HG02970 (cell line): Measurements from ENCODE around the gene SNX9.
"Not testable (repeated sequence)": the region's sequence is repeated elsewhere in the genome, so short reads cannot be mapped to it uniquely, and the experiment has no call there.

Source experiments
- ATAC-seq: cut with Tn5 transposase; IDR thresholded peaks from one replicate; pipeline ENCODE4 v1.9.1; 2021; ENCODE audit warnings: mild to moderate bottlenecking, moderate library complexity, moderate number of reproducible peaks; ENCODE audit not compliant: unreplicated experiment, low FRiP score

The SNX9 gene

GRCh38 chr6:157967020-157967419, 144.0 kb downstream of the SNX9 start:
- ATAC-seq, result no peak

GRCh38 chr6:157967486-157967885, 144.4 kb downstream of the SNX9 start:
- no peak for ATAC-seq

DNA sequence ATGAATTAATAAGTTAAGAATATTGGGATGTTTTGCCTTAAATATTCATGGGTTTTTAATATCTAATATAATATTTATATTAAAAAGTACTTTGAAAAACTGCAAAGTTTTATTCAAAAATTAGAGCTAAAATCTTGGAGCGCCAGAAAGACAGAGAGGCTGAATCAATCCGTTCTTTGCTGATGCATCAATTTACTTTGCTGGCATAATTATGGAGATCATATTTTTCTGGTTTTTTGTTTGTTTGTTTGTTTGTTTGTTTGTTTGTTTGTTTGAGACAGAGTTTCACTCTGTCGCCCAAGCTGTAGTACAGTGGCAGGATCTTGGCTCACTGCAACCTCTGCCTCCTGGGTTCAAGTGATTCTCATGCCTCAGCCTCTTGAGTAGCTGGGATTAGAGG, 149.1 kb downstream of the SNX9 start:
- not testable (repeated sequence) for ATAC-seq

DNA sequence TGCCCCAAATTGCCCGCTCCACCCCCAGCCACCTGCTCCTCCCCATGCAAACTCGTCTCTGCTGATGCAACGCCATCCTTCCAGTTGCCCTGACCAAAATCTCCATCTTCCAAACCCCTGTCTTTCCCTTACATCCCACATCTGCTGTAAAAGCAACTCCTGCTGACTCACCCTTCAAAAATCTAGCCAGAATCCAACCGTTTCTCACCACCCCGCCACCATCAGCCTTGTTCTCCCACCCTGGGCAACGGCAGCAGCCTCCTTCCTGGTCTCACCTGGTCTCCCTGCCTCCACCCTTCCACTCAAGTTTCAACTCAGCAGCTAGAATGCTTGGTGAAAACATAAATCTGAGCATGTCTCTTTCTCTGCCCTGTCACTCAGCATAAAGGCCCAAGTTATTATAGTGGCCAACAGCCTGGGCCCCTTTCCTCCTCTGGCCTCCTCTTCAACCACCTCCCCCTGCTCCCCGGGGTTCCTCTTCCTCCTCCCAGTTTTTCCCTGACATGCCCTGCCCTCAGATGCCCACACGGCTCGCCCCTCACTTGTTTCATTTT, 151.4 kb downstream of the SNX9 start:
- no peak for ATAC-seq

DNA sequence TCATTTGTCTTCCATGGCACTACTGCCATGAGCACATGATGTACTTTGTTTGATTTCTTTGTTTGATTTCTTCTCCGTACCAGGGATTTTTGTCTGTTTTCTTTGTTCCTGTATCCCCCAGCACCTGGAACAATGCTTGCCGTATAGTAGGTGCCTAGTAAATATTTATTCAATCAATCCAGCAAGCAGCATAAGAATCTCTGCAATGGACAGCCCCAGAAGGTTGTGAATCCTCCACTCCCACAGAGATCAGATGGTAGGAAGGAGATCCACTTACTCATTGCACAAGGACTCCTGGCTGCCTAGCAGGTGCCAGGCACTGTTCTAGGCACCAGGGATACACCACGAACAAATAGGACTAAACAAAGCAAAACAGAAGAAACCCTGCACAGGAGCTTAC, 151.9 kb downstream of the SNX9 start:
- no peak for ATAC-seq

GRCh38 chr6:157975456-157975855, 152.4 kb downstream of the SNX9 start:
- no peak for ATAC-seq

- ATAC-seq, result no peak
Observed at GRCh38 chr6:157976345-157977175, 153.5 kb downstream of the SNX9 start.

DNA sequence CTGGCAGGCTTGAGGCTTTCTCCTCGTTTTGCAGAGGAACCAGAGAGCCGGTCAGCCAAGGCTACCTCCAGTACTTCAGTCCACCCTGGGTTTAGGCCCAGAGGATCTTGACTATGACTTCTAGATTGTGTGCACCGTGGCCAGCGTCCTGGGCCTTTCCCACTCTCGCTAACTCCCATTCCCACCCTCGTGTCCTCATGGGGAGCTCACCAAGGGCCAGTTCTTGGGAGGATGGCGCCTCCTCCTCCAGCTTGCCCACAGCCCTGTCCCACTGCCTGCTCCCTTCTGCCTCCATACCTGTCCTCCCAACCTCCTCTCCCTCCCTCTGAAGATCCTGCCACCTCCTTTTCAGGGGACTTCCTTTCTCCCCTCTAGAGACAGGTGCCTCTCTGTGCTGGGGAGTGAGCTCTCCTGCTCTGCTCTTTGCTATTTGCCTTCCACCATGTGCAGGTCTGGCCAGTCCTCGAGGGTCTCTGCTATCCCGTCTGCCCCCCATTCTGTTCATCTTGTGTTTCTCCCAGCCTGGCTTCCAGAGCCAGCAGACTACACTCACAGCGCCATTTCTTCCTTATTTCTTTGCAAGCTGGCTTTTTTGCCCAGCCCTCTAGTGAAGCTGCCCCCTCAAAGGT, 154.2 kb downstream of the SNX9 start:
- ATAC-seq, result no peak

DNA sequence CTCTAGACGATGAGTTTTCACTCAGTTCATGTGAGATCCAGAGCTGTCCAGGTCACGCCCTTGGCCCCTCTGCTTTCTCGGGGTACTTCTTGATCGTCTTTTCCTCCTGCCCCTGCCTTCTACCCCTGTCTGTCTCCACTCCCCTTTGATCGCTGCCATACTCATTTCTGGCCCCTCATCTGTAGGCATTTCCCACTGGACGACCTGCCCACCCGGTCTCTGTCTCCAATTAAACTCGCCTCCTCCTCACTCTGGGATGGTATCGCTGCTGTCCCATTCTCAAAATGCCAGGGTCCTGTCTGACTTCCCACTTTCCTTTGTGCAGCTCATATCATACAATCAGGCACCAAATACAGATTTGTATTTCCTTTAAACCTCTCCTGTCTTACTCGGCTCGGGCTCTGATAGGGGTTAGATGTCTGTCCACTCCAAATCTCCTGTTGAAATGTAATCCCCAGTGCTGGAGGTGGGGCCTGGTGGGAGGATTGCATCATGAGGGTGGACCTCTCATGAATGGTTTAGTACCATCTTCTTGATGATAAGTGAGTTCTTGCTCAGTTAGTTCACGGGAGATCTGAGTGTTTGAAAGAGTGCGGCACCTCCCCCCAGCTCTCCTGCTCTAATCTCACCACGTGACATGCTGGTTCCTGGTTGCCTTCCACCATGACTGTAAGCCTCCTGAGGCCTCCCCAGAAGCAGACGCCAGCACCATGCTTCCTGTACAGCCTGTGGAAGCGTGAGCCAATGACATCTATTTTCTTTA, 155.2 kb downstream of the SNX9 start:
- no peak for ATAC-seq

DNA sequence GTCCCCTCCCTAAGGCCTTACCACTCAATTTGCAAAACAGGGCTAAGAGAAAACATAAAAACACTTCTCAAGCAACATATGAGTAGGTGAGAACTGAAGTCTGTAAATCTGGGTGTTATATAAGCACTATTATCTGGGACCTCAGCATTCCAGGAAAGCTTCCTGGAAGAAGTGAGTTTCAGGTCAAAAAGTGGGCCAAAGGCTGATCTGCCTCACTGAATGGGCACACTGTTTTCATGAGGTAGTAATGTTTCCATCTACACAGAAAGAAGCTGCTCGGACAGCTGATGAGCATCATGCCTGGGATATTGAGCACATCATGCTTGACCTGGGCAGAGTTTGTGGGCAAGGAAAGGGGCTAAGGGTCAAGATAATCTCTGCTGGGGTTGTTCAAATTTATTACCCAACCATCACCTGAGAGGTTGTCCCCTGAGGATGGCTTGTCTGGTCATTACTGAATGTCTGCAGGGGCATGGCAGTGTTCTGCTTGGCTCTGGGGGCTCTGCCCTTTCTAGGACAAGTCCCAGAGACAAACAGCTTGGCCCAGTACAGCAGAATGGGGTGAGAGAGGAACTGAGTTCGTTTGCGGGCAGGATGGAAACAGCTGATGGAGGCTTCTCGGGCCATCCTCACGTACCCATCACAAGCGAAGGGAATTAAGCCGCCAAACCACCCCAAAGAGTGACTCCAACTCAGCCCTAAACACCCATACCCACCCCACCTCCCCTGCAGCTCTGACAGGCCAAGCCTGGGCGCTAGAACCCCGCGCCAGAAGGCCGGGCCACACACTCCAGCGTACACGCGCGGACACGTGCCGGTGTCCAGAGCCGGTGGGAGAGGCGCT, 157.5 kb downstream of the SNX9 start:
- peak; percentile 12 for ATAC-seq

DNA sequence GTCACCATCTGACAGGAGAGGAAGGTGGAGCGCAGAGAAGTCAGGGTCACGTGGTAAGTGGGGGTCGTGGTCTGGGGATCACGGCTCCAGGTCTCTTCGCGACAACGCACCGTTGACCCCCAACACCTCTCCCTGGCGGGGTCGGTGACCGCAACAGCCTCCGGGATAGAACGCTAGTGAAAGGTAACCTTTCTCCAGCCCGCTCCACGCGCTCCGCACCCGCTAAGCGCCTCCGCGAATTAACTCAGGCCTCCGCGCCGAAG, 158.0 kb downstream of the SNX9 start:
- ATAC-seq, result no peak

GRCh38 chr6:157981395-157982101, 158.5 kb downstream of the SNX9 start, which contains the start of gene SYNJ2:
Gene SYNJ2, plus strand, starts transcription at chr6:157981863. Its CDS starts 99 bp downstream, at chr6:157981962.
- ATAC-seq, result peak; percentile 65

DNA sequence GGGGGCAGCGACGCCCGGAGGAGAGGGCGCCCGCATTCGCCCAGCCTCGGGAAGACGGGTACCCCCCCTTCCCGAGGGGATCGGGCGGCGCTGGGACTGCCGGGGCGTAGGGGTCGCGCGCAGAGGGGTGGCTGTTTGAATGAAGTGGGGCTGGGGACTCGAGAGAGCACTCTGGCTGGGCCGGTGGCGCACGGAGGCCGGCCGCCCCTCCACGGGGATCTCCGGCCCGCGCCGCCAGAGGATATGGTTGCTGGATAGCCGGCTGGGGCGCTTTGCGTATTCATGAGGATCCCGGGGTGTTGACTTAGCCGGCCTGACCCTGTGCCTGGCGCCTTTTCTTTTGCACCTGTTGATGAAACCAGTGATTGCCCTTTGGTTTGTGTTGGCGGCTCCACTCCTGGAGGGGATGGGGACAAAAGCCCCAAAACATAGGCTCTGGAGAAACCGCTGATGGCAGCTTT, 159.1 kb downstream of the SNX9 start:
- peak; percentile 28 for ATAC-seq

DNA sequence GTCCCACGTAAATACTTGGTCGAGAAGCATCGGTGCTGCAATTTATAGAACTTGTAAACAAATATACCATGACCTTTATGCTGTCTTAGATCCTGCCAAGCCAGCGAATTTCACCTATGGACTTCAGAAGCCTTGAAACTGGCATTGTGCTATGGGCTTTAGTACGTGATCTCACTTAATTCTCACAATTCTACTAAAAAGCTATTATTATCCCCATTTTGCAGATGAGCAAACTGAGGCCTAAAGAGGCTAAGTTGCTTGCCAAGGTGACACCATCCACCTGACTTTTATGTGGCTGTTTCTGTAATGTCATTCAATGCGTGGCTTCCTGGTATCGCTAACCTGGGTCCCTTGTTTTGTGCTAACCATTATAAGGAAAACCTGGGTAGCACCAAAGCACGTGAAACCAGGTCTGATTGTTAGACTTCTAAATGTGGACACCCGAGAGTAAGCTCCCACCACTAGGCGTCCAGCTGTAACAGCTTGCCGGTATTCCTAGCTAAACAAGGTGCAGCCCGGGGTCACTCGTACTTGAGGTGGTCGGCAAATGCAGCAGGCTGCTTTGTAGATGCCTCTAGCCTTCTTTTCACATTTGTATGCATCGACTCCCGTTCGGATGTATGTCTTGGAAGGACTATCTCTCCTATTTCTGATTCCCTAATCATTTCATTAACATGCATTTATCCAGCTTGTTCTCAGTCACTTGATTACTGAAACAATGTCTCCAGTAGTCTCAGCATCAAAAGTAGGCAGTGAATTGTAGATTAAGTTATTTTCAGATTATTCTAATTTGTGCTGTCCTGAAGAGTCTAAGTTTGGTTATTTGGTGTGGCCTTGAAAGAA, 159.7 kb downstream of the SNX9 start:
- no peak for ATAC-seq

DNA sequence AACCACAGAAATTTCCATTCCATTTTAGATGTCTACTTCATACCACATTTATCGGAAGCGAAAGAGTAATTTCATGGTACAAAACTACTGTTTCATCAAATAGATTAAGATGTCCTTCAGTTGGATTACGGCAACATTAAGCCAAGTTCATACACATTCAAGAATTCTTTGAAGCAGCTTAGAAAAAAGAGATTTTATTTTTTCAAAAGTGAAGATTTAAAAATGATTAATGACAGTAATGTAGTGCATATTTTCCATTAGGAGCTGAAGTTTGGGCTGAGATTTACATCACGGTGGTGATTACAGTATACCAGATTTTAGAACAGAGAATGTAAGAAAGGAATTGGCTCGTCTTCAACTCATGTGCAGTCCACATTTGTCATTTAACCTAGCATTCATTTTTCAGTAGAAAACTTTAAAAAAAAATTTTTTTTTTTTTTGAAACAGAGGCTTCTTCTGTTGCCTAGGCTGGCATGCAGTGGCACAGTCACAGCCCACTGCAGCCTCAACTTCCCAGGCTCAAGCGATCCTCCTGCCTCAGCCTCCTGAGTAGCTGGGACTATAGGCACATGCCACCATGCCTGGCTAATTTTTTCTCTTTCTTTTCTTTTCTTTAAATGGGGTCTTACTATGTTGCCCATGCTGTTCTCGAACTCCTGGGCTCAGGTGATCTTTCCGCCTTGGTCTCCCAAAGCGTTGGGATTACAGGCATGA, 160.5 kb downstream of the SNX9 start:
- no peak for ATAC-seq

GRCh38 chr6:157984128-157984527, 161.1 kb downstream of the SNX9 start:
- no peak for ATAC-seq

- ATAC-seq, result no peak
Observed at GRCh38 chr6:157984686-157985225, 161.7 kb downstream of the SNX9 start.
